ENCODE measurements around the gene GMPPA.

The GMPPA gene

DNA sequence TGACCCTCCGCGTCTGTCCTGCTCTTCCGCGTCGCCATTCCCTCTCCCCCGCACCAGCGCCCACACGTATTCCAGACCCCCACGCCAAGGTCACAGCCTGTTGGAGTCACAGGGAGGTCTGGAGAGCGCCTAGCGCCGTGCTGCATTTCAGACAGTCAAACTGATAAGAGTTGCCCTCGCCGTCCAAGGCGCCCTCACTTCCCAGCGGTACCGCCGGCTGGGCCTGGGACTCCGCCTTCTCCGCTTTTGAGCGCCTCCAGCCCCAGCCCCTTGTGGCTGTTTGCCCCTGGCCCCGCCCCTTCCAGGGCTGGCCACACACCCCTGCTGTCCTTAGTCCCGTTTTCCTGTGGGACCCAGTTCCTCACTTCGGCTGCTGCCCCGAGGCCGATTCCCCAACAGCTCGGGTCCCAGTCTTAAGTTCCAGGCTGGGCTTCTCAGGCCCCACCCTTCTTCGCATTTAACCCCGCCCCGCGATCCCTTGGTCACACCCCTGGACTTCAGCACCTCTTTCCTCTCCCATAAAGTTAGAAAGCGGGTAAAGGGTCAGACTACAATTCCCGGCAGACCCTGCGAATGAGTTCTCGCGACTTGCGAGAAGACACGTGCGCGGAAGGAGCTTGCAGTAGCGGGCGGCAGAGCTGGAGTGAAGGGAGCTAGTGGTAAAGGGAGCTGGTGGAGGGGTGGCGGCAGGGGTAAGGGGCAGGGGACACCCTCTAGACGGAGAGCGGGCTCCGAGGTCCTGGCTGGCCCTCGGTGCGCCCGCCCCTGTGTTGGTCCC lies at the start of gene GMPPA:
Gene GMPPA, plus strand, starts transcription at position 612 of the 778 bp plus-strand sequence. CDS start 1,085 bp downstream, outside the sequence.
- DNase-seq (ENCODE audit: low spot score), result peak; percentile 98

DNA sequence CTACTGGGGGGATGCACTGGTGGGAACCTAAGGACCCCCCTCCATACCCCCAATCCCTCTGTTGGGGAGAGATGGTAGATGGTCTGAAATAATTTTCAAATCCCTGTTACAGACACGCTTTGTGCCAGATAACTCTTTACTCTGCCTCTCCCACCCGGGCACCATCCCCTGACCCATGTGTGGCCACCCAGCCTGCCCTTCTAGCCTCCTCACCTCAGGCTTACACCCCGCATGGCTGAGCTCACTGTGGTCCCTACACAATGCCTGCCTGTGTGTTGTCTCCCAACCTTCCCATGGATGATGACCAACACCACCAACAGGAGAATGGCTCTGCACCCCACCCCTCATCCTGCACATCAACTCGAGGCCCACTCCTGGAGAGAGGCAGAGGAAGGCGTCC lies 49.1 kb upstream of the GMPPA start:
- DNase-seq (ENCODE audit: low spot score), result no peak

DNA sequence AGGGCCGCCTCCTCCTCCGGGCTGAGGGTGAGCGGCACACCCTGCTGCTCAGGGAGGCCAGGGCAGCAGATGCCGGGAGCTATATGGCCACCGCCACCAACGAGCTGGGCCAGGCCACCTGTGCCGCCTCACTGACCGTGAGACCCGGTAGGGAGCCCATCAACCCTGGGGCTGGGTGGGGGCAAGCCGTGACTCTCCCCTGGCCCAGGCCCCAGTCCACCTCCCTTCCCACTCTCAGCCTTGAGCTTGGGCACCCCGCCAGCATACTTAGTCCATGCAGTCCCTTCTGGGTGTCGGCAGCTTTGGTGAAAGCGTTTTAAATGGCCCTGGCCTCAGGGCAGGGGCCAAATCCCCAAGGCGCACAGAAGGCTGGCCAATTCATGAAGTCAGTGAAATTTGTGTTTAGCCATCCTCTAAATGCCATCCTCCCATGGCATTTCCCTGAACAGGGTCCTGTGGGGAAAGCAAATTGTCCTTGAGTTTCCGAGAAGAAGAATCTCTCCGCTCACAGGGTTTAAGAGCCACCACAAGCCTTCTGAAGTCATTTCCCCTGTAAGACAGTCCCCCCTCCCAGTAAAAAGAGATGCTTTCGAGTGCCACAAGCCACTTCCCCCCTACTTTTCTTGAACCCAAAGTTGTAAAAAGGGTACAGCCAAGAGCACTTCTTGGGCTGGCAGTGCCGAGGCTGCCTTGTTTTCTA lies 46.9 kb upstream of the GMPPA start:
- no peak for DNase-seq (ENCODE audit: low spot score)

DNA sequence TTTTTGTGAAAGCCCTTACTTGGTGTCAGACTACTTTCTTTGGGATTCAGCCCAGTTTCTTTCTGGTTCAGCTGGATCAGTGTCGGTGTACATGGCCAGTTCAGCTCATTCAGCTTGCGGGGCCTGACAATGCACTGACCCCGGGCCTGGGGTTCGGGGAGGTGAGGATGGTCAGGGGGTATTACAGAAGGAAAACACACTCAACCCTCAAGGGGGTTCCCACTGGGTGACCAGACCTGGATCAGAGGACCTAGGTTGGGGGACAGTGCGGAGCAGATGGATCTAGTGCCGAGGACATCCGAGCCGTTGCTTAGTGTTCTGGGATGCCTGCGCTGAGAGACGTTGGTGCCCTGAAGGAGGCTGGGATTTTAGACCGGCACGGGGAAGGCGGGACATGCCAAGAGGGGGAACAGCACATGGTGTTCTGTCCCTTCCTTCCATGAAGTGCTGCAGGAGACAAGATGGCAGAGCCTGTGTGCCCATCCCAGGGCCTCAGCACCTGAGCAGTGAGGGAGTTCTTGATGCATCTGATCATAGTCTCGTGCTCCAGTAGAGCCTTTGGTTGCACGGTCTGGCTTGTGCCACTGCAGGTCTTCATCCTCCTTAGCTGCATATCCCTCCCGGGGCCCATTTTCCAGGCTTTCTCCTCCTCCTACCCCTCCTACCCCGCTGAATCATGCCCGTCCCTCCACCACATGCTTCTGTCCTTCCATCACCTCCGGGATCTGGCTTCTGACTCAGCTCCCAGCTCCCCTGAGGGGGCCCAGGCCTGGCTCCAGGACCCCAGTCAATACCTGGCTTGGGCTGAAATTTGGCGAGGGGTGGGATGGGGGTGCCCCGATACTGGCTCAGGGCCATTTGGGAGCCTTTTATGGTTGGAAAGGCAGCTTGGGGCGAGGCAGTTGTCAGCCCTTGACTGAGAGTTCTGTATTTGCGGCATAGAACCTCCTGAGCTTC lies 46.1 kb upstream of the GMPPA start:
- no peak for DNase-seq (ENCODE audit: low spot score)

DNA sequence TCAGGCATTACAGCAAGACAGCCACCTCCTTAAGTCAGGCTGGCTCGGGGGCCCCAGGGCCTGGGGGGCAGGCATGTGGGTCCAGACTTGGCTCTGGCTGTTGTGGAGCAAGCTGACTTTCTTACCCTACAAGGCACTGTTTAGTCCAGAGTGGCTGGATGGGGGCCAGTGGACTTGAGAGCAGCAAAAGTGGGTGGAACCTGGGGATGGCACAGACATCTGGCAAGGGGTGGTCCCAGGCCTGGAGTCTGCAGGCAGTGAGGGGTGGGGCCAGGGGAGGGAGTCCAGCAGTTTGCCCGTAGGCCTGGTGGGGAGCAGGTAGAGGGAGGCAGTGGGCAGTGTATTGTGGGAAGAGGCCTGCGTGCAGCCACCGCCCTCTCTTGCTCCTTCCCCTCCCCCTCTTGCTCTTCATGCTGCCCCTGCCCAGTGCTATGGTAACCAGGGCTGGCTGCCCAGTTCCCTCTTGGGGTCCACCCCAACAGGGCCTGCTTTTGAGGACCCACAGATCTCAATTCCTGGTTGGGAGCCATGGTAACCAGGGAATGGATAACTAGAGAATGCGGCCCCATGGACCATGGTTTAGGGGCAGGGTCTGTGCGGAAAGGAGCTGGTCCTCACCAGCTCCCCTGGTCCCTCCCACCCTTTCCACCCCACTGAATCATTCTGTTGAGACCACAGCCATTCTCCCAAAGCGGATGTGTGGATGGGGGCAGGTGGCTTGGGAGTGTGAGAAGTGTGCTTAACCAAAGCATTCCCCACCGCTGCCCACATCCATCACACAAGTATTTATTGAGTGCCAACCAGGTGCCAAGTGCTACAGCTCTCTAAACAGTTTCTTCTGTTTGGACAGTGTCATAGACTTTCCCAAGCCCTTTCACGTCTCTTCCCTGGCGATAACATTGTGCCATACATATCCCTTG lies 44.8 kb upstream of the GMPPA start:
- no peak for DNase-seq (ENCODE audit: low spot score)

DNA sequence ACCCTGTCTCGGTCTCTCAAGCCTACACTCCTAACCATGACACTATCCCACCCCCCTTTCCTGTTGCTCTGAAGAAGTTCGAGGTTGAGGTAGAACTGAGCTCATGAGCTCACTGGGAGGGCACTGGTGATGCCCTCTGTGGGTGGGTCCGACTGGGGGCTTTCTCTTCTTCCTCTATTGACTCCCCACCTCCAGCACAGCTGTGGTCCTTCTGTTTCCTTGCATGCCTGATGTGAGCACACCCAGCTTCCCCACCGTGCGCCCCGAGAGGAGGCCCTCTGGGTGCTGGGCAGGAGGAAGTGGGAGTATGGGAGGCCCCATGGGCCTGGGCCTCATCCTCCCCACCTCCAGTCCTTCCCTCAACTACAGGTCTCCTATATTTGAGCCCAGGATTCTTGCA lies 43.1 kb upstream of the GMPPA start:
- DNase-seq (ENCODE audit: low spot score), result no peak

DNA sequence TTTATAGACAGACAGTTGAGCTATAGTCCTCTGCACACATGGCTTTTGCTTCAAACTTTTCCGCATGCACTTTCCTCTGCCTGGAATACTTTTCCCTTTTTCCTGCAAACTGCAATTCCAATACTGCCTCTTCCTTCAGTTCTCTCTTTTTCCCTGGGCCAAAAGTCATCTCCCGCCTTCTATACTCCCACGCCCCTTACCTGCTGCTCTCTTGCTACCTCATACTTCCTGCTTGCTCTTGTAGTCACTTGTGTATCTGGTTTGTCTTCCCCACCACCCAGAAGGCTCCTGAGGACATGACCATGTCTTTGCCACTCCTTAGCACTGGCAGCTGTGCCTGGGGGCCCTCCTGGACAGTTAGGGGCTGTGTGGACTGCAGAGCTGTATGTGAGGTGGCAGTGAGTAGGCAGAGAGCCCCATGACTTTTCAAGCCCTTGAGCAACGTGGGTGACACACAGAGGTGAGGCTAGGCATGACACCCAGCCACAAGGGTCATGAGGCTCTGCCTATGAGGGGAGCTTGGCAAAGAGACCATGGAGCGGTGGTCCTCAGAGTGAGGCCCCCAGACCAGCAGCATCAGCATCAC lies 40.8 kb upstream of the GMPPA start:
- DNase-seq (ENCODE audit: low spot score), result peak; percentile 63

DNA sequence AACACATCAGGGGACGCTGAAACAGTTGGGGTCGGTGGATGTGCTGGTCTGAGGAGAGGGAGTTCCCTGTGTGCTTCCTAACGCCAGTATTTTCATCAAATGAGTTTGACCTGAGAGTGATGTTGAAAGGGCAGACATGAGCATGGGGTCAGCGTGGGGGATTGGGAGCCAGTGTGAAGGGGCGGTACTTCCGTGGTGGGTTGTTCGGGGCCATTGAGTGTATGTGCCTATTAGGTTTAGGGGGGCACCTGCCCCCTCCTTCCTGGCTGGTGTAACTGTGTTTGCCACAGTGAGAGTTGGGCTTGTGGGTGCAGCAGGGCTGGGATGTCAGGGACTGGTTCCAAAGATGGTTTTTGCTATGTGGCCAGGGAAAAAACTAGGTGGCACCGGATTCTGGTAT lies 39.7 kb upstream of the GMPPA start:
- DNase-seq (ENCODE audit: low spot score), result no peak

DNA sequence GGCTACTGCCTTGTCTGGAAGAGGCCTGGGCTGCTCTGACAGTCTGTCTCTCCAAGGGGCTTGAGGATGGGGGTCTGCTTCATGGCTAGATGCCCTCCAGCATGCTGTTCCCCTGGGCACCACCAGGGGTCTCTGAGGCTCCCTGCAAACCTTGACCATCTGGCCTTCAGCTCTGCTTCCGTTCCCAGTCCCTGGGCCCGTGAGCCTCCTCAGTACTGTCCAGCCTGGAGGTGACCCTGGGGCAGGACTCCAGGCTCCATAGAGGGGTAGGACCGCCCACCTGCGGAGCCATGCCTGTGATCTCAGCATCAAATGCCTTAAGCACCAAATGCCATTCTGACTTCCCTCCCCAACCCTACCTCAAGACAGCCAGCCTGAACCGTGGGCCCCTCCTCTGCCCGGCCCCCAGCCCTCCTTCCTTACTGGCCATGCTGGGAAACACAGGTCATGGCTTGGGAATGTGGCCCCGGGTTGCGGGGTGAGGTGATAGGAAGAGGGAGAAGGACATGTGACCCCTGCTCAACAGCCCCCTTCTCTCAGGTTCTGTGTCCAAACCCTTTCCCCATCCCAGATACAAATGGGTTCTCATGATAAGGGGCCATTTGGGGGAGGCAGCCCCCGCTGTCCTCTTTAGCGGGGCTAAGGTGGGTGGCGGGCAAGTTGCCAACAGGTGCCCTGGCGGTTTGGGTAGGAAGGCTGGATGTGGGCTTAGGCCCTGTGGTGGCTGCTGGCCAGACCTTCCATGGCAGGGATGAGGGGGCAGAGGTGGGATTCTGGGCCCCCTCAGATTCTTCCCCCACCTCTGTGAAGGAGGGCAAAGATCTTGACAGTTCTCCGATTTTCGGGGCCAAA lies 39.0 kb upstream of the GMPPA start:
- DNase-seq (ENCODE audit: low spot score), result peak; percentile 95

DNA sequence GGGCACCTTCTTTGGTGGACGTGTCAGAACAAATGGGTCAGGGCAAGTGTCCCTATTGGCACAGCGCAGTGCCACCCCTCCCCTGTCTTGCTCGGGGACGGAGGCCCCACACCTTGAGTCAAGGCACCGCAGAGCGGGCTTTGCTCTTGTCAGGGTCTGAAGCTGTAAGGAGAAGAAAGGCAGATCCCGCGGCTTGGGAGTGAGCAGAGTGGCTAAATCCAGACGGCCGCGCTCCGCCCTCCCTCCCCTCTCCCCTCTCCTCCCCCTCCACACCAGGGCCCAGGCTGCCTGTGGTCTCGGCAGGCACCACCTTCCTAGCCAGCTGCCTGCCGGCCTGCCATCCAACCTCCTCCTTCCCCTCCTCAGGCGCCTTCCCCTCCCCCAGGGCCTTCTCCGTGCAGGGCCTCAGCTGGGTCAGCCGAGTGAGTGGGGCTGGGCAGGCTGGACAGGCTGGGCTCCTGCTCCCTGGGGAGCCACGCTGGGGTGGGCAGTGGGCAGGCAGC lies 38.2 kb upstream of the GMPPA start:
- no peak for DNase-seq (ENCODE audit: low spot score)

DNA sequence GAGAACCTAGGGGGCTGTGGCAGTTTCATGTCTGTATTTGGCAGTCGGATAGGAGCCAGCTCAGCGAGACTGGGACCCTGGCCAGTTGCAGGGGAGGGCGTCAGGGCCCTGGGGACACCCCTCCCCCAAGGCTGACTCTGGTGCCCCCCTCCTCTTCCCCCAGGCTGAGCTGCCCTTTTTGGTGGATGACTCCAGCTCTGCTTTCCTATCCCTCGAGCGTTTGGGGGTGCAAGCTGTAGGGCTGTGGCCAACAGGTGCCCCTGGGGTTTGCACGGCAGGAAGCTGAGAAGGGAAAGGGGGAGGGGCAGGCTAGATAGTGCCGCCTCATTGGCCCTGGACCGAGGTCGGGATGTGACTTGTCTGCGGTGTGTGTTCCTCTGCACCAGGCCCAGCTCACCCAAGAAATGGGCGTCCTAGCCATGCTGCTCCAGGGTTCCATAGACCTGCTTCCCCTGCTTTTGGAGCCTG lies 37.6 kb upstream of the GMPPA start:
- no peak for DNase-seq (ENCODE audit: low spot score)

DNA sequence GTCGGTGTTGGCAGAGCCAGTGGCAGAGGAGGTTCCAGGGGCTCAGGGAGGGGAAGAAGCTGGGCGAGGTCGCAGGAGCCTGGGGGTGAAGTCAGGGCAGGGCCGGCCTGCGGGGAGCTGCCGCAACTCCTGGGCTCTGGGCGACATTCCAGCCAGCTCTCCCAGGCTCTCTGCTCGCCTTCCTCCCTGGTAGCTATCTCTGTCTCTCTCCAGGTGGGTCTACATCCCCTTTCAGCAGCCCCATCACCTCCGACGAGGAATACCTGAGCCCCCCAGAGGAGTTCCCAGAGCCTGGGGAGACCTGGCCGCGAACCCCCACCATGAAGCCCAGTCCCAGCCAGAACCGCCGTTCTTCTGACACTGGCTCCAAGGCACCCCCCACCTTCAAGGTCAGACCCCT lies 37.0 kb upstream of the GMPPA start:
- no peak for DNase-seq (ENCODE audit: low spot score)

DNA sequence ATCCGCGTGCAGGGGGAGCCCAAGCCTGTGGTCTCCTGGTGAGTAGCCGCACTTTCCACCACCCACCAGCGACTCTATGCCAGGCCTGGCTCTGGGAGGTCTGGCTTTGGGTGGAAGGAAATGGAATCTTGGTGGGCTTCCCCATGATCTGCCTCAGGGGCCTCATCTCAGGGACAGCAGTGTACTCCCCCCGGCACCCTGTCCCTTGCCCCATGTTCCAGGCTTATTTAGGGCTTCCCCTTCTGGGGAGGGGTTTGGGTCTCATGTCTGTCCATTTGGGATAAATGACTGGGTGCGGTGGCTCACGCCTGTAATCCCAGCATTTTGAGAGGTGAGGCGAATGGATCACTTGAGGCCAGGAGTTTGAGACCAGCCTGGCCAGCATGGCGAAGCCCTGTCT lies 36.3 kb upstream of the GMPPA start:
- no peak for DNase-seq (ENCODE audit: low spot score)

DNA sequence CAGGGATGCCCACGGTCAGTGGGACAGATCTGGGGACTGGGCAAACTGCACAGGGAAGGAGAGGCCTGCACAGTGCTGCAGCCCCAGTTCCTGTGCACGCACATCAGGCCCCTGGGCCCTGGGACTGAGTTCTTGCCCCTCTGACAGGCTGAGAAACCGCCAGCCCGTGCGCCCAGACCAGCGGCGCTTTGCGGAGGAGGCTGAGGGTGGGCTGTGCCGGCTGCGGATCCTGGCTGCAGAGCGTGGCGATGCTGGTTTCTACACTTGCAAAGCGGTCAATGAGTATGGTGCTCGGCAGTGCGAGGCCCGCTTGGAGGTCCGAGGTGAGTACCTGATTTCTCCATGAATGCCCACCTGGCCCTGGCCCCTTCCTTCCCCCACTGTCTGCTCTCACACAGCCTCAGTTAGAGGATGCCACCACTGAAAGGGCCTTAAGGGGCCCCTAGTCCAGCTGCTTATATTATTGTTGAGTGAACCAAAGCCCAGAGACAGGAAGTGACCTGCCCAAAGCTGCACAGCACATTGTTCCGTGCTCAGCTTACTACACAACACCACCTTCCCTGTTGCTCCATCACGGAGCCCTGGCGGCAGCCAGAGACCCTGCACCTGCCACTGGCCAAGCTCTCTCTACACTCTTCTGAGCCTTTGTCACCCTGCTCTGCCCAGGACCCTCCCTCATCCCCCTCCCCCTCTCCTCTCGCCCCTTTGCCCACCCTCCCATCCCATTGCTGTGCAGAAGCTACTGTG lies 34.2 kb upstream of the GMPPA start:
- DNase-seq (ENCODE audit: low spot score), result peak; percentile 52

DNA sequence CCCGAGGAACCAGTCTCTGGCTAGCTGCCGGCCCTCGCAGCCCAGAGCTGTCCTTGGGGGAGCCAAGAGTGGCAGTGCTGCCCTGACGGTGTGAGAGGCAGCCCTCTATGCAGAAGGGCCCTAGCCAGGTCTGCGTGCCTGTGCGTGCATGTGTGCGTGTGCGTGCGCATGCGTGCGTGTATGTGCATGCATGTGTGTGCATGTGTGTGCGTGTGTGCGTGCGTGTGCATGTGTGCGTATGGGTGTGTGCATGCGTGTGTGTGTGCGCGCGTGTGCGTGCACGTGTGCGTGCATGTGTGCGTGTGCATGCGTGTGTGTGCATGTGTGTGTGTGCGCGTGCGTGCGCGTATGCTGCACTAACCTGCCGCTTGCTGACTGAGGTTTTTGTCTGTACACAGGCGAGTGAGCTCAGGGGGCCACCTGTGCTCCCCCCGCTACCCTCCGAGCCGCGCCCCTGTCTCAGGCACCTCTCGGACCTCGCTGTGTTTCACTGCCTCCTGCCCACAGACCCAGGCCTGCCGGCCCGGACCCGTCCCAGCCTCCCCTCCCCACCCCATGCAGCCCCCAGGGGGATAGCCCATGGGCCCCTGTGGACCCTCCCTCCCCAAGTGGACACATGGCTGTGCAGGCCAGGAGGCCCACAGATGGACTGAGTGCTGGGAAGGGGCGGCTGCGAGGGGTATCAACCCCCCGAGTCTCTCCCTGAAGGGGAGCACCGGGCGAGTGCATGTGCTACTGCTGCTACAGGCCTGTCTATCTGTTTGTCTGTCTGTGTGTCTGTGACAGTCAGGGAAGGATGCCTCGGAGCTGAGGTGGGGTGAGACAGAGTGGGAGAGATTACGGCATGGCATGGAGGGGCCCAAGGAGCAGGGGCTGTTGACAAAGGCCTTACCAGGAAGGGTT lies 32.8 kb upstream of the GMPPA start:
- DNase-seq (ENCODE audit: low spot score), result no peak

DNA sequence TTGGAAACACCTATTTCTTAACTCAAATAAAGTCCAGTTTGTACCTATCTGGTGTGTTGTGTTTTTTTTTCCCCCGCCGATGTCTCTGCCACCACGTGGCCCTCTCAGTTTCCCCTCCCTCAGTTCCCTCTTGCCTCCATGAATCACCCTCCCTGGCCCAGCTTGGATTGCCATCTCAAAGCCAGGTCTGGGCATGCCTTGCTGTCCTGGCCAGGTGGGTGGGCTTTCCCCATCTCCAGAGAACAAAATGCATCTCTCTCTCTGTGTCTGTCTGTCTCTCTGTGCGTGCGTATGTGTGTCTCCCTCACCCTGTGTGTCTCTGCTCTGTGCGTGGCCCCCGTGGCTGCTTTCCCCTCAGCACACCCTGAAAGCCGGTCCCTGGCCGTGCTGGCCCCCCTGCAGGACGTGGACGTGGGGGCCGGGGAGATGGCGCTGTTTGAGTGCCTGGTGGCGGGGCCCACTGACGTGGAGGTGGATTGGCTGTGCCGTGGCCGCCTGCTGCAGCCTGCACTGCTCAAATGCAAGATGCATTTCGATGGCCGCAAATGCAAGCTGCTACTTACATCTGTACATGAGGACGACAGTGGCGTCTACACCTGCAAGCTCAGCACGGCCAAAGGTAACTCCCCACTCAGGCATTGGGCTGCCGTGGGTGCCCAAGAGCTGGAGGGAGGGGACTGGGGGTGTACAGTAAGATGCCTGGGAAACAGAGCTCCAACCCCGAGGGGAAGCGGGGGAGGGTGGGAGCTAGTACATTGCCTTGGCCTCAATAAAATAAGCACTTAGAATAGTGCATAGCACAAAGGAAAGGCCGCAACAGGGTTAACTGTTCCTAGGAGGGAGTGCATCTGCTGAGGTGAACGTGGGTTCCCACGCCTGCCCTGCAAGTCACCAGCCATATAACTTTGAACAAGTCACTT lies 31.6 kb upstream of the GMPPA start:
- no peak for DNase-seq (ENCODE audit: low spot score)

DNA sequence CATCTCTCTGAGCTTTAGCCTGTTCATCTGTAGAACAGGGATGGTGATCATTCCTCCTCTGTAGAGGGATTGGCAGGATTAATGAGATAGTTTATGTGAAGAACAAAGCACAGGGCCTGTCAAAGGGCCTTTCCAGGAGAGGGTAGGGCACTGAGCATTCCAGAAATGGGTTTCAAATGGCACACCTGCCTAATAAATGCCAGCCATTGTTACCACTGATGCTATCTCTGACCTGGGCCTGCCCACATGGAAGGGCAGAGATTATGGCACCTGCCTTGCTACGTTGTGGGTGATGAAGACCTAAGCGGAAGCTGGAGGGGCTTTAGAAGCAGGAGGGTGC lies 31.0 kb upstream of the GMPPA start:
- no peak for DNase-seq (ENCODE audit: low spot score)
